Stimulated activated CD4-positive, alpha-beta T cell treated with anti-CD3 and anti-CD28 coated beads, Interleukin-4, amount 100 ng/mL, for 48 hours (primary cell): ENCODE results near the gene ACR.
A peak's percentile ranks its signal among the peaks of the same experiment; 100 is the strongest.
"Not testable (repeated sequence)": the region's sequence is repeated elsewhere in the genome, so short reads cannot be mapped to it uniquely, and the experiment has no call there.

Experiments used
- DNase-seq, 2 donors: peaks; one replicate each; pipeline ENCODE4 v3.0.0-alpha.2; 2020; ENCODE audit warnings: low read depth in 2 of 2

Gene ACR

GRCh38 chr22:50780244-50780643 is 42.2 kb downstream of the ACR start:
- DNase-seq: not testable (repeated sequence)

GRCh38 chr22:50782253-50782652 is 44.2 kb downstream of the ACR start:
- DNase-seq: not testable (repeated sequence)

- peak; percentile 79 for DNase-seq
These were observed 45.3 kb downstream of the ACR start, which contains the start of gene RABL2B for GRCh38 chr22:50783033-50783879. RABL2B (minus strand) TSS chr22:50783636; CDS start chr22:50782294, 1,342 bp downstream.

GRCh38 chr22:50783880-50784276 is 45.9 kb downstream of the ACR start:
- DNase-seq: not testable (repeated sequence)

GRCh38 chr22:50785289-50785688 is 47.3 kb downstream of the ACR start:
- not testable (repeated sequence) for DNase-seq

- DNase-seq: not testable (repeated sequence)
These were observed 48.9 kb downstream of the ACR start for GRCh38 chr22:50786936-50787335.
